NCI-H1048 (cell line): Measurements from ENCODE around the gene TTLL7.

Experiments used
- DNase-seq: peaks from one replicate; lab custom pipeline; 2025; lab: John Stamatoyannopoulos, UW

TTLL7 gene

DNA sequence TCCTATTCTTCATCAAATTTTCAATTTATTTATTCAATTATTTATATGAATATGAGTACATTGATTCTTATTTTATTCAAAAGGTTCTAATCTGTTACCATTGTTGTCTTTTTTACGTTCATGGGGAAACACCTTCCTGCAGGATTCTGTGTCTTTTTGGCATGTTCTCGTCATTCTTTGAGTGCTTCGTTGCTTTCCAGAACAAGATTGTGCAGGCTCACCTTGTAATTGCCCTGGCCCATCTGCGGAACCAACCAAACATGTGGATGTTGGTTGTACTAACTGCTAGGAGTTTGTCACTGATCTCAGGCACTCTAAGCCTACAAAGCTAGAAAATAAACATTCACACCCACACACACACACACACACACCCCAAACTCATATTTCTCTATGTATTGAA is 182.1 kb downstream of the TTLL7 start:
- DNase-seq, result no peak

DNA sequence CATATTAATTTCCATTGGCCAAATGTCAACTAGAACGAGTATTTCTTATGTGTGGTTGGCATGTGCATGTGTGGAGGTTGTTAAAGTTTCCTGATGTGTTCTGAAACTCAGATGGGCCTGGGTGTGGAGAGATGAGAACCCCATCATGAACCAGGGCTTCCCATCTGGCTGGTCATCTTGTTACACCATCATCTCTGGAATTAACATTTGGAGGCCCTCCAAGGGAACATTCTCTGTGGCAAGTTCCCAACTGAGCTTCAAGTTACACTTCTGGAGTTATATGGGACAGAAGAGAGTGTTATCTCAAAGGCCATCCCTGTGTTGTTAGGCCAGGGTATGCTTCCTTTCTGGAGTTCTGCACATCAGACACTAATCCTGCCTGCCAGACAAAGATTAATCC is 183.6 kb downstream of the TTLL7 start:
- DNase-seq, result no peak
